COLO829 (cell line): ENCODE measurements around the gene KRTAP5-9.
"Not testable (repeated sequence)": the region's sequence is repeated elsewhere in the genome, so short reads cannot be mapped to it uniquely, and the experiment has no call there.

Source experiments
- DNase-seq: peaks from one replicate; pipeline ENCODE4 v3.0.0; 2012; ENCODE audit warnings: low spot score

KRTAP5-9 gene, protein sequence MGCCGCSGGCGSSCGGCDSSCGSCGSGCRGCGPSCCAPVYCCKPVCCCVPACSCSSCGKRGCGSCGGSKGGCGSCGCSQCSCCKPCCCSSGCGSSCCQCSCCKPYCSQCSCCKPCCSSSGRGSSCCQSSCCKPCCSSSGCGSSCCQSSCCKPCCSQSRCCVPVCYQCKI

DNA sequence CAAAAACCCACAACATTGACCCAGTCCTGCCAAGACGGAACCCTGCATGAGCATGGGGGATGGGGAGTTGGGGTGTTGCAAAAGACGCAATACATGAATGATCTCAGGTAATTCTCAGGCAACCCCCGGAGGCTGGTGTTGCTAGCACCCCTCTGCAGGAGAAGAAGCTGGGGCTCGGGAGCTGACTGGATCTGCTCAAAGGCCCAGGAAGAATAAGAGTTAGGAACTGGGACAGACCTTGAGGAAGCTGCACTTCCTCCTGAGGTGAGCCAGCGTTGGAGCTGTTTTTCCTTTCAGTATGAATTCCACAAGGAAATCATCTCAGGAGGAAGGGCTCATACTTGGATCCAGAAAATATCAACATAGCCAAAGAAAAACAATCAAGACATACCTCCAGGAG is at the start of gene KRTAP5-9:
Gene KRTAP5-9, plus strand, starts transcription at position 301 of the 400 bp plus-strand sequence. CDS start 238 bp downstream, outside the sequence.
- DNase-seq: no peak

DNA sequence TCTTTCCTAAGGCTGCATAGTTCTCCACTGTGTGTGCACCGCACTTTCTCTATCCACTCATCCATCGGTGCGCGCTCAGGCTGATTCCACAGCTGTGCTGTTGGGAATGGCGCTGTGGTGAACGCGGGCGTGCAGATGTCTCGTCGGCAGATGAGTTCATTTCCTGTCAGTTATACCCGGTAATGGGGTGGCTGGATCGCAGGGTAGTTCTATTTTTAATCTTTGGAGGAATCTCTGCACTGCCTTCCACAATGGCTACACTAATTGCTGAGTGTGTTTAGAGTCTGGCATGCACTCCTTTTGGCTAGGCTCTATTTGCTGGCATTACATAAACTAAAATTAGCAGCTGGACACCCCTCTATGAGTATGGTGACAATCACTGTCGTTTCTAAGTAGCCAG is 49.1 kb upstream of the KRTAP5-9 start:
- no peak for DNase-seq

DNA sequence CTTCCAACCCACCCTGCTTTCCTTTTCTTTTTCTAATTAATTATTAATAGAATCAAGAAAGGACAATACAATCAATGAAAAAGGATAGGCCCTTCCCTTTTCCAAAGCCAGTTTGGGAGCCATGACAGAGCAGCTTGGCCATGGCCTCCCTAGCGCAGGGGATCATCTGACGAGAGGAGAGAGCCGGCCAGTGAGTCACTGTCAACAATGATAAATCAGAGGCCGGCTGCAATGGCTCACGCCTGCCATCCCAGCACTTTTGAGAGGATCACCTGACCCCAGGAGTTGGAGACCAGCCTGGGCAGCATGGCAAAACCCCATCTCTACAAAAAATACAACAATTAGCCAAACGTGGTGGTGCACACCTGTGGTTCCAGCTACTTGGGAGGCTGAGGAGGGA is 48.7 kb upstream of the KRTAP5-9 start:
- DNase-seq: no peak

DNA sequence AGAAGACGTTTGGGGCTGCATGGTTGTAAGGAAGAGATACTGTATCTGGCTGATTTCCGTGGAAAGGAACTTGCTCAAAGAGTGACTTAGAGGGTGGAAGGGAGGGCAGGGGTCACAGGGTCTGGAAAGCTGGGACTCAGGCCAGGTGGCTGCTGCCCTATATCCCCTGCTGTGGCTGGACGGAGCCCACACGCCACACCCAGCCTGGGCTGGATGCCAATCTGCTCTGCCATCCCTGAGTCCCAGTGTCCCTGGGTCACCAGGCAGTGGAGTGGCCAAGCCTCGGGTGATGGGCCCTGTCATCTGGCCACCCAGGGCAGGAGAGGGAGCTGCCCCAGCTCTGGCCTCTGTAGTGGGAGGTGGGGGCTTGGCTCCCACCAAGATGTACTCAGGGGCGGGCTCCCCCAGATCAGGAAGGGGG is 47.6 kb upstream of the KRTAP5-9 start:
- DNase-seq: no peak

DNA sequence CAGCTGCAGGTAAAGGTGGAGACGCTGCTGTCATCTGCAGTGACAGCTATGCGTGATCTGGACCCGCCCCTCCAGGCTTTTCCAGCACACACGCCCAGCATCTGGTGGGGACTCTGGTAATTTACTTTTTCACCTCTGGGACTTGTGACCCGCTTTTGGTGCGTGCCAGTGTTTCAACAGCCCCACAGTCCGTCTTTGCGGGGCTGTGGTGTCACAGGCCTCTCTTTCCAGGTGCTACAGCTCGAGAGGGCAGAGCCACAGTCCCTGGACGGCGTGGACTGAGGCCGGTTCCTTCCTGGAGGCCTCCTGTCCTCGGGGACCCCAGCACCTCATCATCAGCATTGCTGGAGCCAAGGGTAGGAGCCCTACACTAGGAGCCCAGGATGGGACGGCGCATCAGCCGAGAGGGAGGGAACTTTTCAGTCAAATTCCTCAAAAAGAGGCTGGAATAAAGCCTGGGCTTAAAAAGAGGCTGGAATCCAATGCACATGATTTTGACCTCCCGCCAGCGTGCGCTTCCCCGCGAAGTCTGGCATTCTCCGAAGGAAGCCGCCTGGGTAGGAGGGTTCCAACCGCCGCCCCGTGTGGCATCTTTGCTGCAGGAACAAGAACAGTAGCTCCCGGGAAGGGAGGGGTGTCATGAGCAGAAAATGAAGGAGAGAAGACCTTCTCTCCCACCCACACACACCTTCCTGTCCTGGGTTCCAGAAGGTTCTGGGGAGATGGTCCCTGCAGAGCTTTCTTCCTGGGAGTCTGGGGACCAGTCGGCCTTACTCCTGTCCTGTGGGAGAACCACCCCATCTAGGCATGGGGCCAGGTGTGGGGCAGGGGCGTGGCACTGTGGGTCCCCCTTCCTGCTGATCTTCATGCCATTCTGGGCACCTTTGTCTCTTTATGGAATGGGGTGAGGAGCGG is 46.9 kb upstream of the KRTAP5-9 start:
- no peak for DNase-seq

DNA sequence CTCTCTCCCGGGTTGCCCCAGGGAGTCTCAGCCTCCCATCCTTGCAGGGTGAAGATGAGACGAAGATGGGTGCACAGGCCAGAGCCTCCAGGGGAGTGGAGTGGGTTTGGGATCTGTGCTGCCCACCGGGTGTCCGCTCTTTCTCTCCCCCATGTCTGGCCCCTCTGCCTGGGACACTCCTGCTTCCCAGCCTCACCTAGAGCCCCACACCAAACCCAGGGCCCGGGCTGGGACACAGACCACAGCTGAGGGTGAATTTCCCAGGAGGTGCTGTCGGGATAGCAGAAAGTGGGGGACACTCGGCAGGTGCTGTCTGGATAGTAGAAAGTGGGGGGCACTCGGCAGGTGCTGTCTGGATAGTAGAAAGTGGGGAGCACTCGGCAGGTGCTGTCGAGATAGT is 46.2 kb upstream of the KRTAP5-9 start:
- no peak for DNase-seq

DNA sequence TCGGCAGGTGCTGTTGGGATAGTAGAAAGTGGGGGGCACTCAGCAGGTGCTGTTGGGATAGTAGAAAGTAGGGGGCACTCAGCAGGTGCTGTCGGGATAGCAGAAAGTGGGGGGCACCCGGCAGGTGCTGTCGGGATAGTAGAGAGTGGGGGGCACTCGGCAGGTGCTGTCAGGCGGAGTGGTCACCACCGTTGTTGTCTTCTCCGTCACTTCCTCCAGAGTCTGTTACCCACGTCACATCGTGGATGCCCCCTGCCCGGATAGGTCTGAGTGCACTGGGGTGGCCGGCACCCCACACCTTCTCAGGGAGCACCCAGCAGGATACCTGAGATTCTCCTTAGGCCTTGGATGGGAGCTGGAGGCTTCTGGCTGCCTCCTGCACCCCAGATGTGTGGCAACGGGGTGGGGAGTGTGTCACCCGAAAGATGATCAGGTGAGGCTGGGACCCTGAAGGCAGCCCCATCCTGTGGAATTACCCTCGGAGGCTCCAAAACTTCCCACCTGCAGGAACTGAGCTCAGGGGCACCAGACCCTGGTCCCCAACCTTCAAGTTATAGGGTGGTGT is 45.3 kb upstream of the KRTAP5-9 start:
- no peak for DNase-seq

DNA sequence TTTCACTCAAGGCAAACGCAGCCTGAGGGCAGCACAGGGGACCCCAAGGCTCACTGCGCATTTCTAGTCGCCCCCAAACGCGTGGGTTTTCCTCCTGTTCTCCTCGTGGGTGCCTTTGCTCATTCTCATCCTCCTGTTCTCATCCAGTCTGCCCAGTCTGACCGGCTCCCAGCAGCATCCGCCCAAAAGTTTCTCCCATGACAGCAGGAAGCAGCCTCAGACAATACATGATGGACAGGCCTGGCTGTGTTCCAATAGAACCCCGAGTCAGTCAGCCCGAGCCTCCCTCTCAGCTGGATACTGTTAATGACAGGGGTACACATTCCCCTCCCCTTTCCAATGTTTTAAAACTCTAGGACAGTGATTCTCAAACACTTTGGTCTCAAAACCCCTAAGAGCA is 43.7 kb upstream of the KRTAP5-9 start:
- DNase-seq: no peak

DNA sequence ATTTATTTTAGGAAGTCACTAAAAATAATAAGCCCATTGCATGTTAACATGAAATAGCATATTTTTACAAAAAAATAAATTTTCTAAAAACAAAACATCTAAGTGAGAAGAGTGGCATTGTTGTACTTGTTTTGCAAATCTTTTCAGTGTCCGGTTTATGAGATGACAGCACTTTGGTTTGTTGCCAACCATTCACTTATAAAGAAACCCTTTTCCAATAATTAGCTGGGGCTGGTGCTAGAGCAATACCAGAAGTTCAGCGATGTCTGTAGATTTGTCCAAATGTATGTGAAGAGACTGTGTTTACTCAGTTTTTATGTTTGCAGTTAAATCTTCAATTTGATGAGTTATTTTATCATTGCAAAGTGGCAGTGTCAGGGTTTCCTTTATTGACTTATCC is 43.2 kb upstream of the KRTAP5-9 start:
- no peak for DNase-seq

DNA sequence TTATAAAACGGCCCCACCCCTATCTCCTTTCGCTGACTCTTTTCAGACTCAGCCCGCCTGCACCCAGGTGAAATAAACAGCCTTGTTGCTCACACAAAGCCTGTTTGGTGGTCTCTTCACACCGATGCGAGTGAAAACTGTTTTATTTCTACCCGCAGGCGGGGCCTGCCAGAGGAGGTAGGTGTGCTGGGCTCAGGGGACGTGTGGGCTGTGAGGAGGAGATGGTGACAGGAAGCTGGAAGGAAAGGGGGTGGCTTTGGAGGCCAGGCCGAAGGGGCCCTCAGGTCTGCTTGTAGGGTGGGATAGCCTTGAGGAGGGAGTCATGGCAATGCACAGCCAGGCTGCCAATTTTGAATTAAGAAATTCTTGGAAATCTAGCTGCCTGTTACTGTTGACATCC is 42.4 kb upstream of the KRTAP5-9 start:
- DNase-seq: no peak

DNA sequence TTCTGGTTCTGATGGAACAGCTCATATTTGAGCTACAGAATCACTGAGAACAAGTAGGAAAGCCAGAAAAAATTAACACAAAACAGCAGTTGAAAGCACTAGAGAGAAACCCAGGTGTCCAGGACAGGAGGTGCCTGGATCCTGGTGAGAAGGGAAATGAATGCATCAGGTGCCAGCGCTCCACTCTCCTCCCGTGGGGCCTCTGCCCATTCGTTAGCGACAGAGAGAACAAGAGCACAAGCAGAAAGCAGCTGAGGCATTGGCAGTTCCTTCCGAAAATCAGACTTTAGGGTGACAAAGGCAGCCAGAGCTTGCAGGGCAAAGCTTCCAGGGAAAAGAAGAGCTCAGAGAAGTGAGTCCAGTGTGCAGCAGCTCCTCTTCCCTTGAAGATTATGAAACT is 41.1 kb upstream of the KRTAP5-9 start:
- DNase-seq: no peak

DNA sequence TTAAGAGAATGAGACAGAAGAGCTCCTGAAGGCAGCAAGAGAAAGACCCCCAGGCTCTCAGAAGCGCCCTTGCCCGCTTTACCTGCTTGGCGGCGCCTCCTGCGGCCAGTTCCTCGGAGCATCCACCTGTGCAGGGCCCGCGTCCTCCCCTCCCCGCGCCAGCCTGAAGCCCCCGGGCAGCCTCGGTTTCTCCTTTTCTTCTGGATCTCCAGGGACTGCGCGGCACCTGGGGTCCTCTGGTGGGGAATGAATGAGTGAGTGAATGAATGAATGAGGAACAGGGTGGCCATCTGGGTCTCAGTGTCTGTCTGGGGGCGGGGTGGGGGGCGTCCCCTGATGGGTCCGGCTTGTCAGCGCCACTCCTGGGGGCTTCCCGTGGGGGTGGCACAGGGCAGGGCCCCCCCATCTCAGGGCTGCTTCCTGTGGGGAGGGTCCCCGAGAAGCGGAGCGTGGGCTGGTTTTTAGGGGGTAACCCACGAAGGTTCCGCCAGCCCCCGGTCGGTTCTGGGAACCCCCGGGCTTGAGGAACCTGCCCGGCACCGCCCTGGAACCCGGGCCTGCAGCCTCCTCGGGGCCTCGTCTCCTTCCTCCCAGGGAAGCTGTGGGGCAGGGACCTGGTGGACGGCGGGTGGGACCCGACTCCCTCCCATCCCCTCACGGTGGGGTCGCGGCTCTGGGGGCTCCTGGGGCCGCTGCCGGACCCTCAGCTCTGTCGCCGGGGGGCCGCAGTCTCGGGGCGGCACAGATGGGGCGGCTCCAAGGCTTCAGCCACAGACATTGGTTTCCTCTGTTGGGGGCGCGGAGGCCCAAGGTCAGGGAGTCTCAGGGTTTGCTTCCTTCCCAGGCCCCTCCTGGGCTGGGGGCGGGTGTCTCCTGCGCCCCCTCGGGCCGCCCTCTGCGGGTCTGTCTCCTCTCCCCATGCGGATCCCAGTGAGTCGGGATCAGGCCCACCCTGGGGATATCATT is 29.4 kb upstream of the KRTAP5-9 start:
- no peak for DNase-seq

DNA sequence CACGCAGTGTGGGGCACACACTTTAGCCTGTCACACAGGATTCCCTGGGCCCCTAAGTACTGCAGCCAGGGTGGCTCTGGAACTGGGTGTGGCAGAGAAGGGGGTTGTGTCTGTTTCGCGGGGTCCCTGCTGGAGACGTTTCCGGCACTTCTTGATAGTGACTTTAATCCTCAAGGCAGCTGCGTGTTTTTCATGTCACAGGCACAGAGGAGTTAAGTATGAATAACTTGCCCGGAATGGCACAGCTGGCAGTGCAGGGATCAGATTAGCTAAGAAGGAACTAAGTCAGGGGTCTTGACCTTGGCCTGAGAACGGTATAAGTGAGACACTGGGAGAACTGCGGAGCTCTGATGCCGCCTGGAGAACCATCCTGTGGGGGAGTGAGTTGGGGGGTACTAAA is 28.7 kb upstream of the KRTAP5-9 start:
- no peak for DNase-seq

DNA sequence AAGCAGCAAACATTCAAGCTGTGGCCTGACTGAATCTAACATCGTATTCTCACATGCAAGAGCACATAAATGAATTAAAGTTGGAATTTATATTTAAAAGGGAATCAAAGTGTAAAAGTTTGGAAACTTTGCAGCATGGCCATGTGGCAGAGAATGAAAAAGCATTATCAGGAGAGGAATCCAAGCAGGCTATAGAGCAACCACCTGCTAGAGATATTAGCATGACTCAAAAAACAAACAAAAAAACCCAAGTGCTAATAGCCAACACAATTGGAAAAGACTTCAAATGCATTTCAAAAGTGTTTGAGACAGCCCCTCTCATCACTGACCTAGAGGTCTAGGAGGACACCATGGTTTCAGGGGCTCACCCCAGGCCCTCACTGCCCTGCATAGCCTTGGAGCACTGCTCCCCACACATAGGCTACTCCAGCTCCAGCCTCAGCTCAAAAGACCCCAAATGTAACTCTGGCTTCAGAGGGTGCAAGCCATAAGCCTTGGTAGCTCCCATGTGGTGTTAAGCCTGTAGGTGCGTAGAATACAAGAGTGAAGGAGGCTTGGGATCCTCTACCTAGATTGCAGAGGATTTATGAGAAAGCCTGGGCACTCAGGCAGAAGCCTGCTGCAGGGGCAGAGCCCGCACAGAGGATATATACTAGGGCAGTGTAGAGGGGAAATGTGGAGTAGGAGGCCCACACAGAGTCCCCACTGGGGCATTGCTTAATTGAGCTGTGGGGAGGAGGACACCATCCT is 22.9 kb upstream of the KRTAP5-9 start:
- no peak for DNase-seq

DNA sequence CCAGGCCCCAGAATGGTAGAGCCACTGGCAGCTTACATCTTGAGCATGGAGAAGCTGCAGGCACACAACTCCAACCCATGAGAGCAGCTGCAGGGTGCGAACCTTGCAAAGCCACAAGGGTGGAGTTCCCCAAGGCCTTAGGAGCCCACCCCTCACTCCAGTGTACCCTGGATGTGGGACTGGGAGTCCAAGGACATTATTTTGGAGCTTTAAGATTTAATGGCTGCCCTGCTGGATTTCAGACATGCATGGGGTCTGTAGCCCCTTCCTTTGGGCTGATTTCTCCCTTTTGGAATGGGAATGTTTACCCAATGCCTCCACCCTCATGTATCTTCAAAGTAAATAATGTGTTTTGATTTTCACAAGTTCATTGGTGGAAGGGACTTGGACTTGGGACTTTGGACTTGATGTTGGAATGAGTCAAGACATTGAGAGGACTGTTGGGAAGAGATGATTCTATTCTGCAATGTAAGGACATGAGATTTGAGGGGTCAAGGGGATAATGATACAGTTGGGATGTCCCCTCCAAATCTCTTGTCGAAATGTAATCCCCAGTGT is 22.2 kb upstream of the KRTAP5-9 start:
- DNase-seq: no peak

DNA sequence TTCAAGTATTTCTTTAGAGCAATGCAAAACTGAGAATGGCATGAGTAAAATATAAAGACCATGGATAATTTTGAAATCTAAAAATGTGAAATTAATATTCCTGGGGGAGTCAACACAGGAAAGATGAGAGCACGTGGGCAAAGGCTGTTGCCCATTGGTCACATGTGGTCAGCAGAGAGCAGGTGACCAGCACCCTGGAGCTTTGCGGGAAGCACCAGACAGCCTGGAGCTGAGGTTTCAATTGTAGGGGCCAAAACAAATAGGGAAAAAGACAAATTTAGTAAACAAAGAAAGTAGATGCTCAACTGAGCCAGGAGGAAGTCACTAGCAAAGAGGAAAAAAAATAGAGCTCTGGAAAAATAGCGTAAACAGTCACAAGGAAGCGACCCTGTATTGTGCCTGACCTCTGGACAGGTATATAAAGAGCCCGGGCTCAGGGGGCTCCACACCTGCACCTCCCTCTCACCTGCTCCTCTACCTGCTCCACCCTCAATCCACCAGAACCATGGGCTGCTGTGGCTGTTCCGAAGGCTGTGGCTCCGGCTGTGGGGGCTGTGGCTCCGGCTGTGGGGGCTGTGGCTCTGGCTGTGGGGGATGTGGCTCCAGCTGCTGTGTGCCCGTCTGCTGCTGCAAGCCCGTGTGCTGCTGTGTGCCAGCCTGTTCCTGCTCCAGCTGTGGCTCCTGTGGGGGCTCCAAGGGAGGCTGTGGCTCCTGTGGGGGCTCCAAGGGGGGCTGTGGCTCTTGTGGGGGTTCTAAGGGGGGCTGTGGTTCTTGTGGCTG is 21.2 kb upstream of the KRTAP5-9 start, which contains the start of gene KRTAP5-7:
Gene KRTAP5-7, plus strand, starts transcription at position 472 of the 780 bp plus-strand sequence. Its CDS starts 34 bp downstream, at position 506.
- not testable (repeated sequence) for DNase-seq

DNA sequence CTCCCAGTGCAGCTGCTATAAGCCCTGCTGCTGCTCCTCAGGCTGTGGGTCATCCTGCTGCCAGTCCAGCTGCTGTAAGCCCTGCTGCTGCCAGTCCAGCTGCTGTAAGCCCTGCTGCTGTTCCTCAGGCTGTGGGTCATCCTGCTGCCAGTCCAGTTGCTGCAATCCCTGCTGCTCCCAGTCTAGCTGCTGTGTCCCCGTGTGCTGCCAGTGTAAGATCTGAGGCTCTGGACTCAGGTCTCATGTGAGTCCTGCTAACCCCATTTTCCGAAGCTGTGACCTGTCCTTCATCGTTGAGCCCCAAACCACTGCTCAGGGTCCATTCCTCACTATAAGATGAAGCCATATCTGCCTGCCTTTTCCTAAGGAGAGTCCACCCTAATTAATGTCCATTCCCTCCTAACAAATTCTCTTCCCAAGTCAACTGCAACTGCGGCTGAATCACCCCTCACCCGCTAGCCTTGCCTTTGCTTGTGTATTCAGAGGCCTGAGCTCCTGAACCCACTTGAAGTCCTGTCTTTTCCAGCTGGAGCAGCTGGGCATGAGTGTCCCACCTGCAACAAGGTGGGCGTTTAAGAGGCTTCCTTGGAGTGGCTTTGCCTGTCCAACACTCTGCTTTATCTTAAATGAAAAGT is 20.5 kb upstream of the KRTAP5-9 start:
- DNase-seq: no peak

DNA sequence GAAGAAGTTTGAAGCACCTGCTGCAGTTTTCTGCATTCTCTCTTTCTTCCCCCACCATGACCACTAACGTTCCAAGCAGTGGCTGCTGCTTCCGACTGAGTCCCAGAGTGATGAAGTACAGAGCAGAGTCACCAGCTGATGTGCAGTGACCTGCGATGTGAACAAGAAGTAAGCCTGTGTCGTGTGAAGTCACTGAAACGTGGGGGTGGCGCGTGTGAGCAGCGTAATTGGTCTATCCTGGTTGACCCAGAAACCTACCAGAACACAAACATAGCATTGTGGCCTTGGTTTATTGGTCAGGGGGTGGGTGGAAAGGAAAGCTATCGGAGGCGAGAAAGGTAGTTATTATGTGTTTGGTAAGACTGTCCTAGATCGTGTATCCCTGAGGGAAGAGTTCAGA is 17.6 kb upstream of the KRTAP5-9 start:
- no peak for DNase-seq

DNA sequence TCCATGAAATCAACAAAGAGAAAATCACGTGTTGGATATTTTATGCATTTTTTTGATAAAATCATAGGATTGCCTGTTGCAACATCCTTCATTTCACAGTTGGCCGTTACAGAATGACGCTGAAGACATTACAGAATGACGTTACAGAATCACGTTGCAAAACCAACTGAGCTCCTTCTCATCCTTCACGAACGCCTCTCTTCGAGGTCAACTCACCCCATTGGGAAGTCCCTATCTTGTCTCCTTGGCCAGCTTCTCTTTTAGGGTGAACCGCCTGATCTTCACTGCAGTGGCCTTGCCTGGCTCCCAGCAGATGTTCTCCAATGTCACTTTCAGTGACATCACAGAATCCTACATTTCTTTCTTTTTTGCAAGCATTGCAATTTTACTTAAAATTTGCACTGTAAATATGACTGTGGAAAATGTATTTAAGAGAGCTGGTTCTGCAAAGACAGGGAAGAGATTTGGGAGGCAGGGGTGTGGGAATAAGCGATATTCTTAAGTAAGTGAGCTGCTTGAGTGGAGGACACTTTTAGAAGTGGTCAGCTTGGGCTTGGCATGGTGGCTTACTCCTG is 16.1 kb upstream of the KRTAP5-9 start:
- no peak for DNase-seq
